NB4 (cell line): ENCODE measurements around the gene SSTR1.

ENCODE experiments used
- MYC ChIP-seq: IDR thresholded peaks from 2 replicates; pipeline ENCODE4 v1.6.1; 2011; ENCODE audit warnings: low read depth, low read length
- POLR2A ChIP-seq: IDR thresholded peaks from 2 replicates; pipeline ENCODE4 v1.6.1; 2011; ENCODE audit warnings: mild to moderate bottlenecking; ENCODE audit not compliant: insufficient read length; ENCODE audit errors: extremely low read depth
- TF ChIP-seq, protein P1 (sequence below): IDR thresholded peaks from one replicate; pipeline ENCODE4 v1.5.1; 2012; ENCODE audit warnings: low read depth, low read length
- TF ChIP-seq, protein P2 (sequence below): IDR thresholded peaks from 2 replicates; pipeline ENCODE4 v1.6.1; 2011; ENCODE audit warnings: low read depth, low read length

DNA sequence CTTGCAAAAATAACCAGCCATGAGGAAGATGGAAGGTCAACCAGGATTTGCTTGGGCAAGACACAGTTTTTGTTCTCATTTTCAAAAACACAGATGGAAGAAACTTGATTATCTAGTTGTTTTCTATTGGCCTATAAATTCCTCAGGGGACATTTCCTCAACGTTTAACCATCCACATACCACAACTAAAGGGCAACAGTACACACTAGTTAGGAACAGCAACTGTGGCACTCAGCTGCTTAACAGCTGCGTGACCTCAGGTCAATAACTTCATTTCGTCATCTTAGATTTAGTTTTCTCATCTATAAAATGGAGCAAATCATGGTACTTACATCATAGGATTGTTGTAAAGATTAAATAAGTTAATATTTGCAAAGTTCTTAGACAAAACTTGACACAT, 18.7 kb downstream of the SSTR1 start:
- TF ChIP-seq MYC, result no peak
- TF ChIP-seq, protein P1, sequence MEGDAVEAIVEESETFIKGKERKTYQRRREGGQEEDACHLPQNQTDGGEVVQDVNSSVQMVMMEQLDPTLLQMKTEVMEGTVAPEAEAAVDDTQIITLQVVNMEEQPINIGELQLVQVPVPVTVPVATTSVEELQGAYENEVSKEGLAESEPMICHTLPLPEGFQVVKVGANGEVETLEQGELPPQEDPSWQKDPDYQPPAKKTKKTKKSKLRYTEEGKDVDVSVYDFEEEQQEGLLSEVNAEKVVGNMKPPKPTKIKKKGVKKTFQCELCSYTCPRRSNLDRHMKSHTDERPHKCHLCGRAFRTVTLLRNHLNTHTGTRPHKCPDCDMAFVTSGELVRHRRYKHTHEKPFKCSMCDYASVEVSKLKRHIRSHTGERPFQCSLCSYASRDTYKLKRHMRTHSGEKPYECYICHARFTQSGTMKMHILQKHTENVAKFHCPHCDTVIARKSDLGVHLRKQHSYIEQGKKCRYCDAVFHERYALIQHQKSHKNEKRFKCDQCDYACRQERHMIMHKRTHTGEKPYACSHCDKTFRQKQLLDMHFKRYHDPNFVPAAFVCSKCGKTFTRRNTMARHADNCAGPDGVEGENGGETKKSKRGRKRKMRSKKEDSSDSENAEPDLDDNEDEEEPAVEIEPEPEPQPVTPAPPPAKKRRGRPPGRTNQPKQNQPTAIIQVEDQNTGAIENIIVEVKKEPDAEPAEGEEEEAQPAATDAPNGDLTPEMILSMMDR, result no peak
- TF ChIP-seq POLR2A, result no peak
- TF ChIP-seq, protein P2, sequence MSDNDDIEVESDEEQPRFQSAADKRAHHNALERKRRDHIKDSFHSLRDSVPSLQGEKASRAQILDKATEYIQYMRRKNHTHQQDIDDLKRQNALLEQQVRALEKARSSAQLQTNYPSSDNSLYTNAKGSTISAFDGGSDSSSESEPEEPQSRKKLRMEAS, result no peak
